Measurements from ENCODE around the gene UBE2J2. TPM values are rescaled to one million over a fixed set of nuclear protein-coding genes. Genes with fewer than 3 reads are reported as not detected.
A peak's percentile ranks its signal among the peaks of the same experiment; 100 is the strongest.

Gene UBE2J2
- total and polyA plus RNA-seq, 2 of the 13 experiments (the other 11 are each of a cell fraction or from before 2014, with no cell fraction given): 25.4 to 29.4 TPM

DNA sequence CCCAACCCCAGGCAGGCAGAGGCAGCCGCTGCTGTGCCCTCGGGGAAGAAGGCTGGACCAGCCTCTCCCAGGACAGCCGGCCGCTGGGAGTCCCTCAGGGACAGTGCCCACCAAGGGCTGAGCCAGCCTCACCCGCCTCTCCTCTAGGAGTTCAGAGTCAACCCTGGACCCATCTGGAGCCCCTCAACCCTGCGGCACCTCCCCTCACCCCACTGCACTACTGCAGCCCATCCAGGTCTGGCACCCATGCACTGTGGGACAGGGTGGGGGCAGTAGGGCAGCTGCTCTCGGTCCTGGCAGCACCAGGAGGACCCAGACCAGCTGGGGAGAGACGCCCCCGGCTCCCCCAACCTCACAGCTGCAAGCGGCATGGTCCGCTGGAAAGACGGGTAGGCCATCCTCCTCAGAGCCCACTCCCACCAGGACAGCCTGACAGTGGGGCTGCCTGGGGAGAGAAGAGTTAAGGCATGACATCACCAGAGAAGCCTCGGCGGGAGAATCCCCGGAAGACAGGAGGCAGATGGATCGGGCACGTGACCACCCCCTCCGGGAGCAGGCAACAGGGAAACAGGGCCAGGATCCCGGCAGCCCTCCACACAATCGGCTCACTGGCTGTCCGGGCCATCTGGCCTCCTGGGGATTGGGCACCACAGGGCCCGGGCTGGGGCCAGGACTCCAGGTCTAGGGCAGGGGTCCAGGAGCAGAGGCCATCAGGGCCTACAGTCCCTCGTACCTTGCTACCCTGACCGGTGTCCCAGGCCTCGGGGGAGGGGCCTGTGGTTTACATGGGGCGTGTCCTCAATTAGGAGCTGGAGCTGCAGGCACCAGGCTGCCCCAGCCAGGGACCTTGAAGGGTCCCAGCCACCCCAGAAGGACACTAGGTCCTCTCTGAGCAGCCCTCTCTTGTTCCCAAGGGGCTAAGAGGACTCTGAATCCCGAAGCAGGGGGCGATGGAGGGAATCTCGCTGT, 31.0 kb upstream of the UBE2J2 start (continued):
- TF ChIP-seq IRF2 (CRISPR knock-in tag; IDR thresholded peaks at IDR 0.05) (no peak), ZFP36L2 (CRISPR knock-in tag; IDR thresholded peaks at IDR 0.05) (no peak), JUN (CRISPR knock-in tag; IDR thresholded peaks at IDR 0.05) (peak; percentile 66; the same call in 1 of the 2 replicates), KLF12 (CRISPR knock-in tag; IDR thresholded peaks at IDR 0.05; ENCODE audit: borderline replicate concordance) (no peak), KDM1A (CRISPR knock-in tag; IDR thresholded peaks at IDR 0.05) (no peak), PHB2 (IDR thresholded peaks at IDR 0.05; ENCODE audit: partially characterized antibody) (no peak), ZSCAN31 (CRISPR knock-in tag; IDR thresholded peaks at IDR 0.05; ENCODE audit: low read depth) (no peak), ZNF264 (CRISPR knock-in tag; IDR thresholded peaks at IDR 0.05) (no peak), GABPA (IDR thresholded peaks at IDR 0.05; ENCODE audit: low read depth, low read length) (no peak), GABPA (CRISPR knock-in tag; IDR thresholded peaks at IDR 0.05; ENCODE audit: low read depth) (peak; percentile 54; the same call in 1 of the 2 replicates), GABPB1 (CRISPR knock-in tag; IDR thresholded peaks at IDR 0.05) (peak; percentile 82), ZNF563 (CRISPR knock-in tag; IDR thresholded peaks at IDR 0.05) (no peak), KMT2A (CRISPR knock-in tag; IDR thresholded peaks at IDR 0.05) (no peak), IKZF4 (CRISPR knock-in tag; IDR thresholded peaks at IDR 0.05; ENCODE audit: borderline replicate concordance, low read depth, not compliant biosample characterization) (no peak), PRPF4 (IDR thresholded peaks at IDR 0.05; ENCODE audit: low read depth, low read length, poor library complexity, severe bottlenecking) (no peak), ZNF550 (CRISPR knock-in tag; IDR thresholded peaks at IDR 0.05; ENCODE audit: borderline replicate concordance) (no peak), MXI1 (IDR thresholded peaks at IDR 0.05; ENCODE audit: borderline replicate concordance, low read depth, low read length) (peak; percentile 11; the same call in 1 of the 3 replicates), ZNF781 (CRISPR knock-in tag; IDR thresholded peaks at IDR 0.05; ENCODE audit: borderline replicate concordance, not compliant biosample characterization) (peak; percentile 51)
- TF ChIP-seq, protein P1, sequence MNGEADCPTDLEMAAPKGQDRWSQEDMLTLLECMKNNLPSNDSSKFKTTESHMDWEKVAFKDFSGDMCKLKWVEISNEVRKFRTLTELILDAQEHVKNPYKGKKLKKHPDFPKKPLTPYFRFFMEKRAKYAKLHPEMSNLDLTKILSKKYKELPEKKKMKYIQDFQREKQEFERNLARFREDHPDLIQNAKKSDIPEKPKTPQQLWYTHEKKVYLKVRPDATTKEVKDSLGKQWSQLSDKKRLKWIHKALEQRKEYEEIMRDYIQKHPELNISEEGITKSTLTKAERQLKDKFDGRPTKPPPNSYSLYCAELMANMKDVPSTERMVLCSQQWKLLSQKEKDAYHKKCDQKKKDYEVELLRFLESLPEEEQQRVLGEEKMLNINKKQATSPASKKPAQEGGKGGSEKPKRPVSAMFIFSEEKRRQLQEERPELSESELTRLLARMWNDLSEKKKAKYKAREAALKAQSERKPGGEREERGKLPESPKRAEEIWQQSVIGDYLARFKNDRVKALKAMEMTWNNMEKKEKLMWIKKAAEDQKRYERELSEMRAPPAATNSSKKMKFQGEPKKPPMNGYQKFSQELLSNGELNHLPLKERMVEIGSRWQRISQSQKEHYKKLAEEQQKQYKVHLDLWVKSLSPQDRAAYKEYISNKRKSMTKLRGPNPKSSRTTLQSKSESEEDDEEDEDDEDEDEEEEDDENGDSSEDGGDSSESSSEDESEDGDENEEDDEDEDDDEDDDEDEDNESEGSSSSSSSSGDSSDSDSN (CRISPR knock-in tag; IDR thresholded peaks at IDR 0.05): no peak
- TF ChIP-seq, protein P2, sequence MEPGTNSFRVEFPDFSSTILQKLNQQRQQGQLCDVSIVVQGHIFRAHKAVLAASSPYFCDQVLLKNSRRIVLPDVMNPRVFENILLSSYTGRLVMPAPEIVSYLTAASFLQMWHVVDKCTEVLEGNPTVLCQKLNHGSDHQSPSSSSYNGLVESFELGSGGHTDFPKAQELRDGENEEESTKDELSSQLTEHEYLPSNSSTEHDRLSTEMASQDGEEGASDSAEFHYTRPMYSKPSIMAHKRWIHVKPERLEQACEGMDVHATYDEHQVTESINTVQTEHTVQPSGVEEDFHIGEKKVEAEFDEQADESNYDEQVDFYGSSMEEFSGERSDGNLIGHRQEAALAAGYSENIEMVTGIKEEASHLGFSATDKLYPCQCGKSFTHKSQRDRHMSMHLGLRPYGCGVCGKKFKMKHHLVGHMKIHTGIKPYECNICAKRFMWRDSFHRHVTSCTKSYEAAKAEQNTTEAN (CRISPR knock-in tag; conservative IDR thresholded peaks at IDR 0.05): no peak
- TF ChIP-seq, protein P3, sequence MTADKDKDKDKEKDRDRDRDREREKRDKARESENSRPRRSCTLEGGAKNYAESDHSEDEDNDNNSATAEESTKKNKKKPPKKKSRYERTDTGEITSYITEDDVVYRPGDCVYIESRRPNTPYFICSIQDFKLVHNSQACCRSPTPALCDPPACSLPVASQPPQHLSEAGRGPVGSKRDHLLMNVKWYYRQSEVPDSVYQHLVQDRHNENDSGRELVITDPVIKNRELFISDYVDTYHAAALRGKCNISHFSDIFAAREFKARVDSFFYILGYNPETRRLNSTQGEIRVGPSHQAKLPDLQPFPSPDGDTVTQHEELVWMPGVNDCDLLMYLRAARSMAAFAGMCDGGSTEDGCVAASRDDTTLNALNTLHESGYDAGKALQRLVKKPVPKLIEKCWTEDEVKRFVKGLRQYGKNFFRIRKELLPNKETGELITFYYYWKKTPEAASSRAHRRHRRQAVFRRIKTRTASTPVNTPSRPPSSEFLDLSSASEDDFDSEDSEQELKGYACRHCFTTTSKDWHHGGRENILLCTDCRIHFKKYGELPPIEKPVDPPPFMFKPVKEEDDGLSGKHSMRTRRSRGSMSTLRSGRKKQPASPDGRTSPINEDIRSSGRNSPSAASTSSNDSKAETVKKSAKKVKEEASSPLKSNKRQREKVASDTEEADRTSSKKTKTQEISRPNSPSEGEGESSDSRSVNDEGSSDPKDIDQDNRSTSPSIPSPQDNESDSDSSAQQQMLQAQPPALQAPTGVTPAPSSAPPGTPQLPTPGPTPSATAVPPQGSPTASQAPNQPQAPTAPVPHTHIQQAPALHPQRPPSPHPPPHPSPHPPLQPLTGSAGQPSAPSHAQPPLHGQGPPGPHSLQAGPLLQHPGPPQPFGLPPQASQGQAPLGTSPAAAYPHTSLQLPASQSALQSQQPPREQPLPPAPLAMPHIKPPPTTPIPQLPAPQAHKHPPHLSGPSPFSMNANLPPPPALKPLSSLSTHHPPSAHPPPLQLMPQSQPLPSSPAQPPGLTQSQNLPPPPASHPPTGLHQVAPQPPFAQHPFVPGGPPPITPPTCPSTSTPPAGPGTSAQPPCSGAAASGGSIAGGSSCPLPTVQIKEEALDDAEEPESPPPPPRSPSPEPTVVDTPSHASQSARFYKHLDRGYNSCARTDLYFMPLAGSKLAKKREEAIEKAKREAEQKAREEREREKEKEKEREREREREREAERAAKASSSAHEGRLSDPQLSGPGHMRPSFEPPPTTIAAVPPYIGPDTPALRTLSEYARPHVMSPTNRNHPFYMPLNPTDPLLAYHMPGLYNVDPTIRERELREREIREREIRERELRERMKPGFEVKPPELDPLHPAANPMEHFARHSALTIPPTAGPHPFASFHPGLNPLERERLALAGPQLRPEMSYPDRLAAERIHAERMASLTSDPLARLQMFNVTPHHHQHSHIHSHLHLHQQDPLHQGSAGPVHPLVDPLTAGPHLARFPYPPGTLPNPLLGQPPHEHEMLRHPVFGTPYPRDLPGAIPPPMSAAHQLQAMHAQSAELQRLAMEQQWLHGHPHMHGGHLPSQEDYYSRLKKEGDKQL (CRISPR knock-in tag; IDR thresholded peaks at IDR 0.05; ENCODE audit: low read depth): no peak

All from HepG2 (cell line).